Ramos (cell line): ENCODE data around the gene LRCH4.

ENCODE experiments used
- in situ Hi-C: fragments of 300-500 bp; cut with MboI; formaldehyde crosslinking; loops from one replicate; pipeline ENCODE4 v1.14.3; 2022; ENCODE audit warnings: low sequenced_read_pairs; ENCODE audit not compliant: unreplicated experiment

Gene LRCH4

DNA sequence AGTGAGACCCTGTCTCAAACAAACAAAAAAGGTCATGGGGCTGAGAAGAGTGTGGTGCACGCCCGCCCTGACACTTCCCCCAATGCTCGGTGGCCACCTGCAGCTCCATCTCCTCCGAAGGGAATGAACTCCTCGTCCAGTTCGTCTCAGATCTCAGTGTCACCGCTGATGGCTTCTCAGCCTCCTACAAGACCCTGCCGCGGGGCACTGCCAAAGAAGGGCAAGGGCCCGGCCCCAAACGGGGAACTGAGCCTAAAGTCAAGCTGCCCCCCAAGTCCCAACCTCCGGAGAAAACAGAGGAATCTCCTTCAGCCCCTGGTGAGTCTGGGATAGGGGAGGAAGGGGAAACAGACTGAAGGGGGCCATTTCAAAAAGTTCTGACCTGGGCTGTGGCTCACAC is 20.4 kb upstream of the LRCH4 start:
- in situ Hi-C loops, result no loop called here

DNA sequence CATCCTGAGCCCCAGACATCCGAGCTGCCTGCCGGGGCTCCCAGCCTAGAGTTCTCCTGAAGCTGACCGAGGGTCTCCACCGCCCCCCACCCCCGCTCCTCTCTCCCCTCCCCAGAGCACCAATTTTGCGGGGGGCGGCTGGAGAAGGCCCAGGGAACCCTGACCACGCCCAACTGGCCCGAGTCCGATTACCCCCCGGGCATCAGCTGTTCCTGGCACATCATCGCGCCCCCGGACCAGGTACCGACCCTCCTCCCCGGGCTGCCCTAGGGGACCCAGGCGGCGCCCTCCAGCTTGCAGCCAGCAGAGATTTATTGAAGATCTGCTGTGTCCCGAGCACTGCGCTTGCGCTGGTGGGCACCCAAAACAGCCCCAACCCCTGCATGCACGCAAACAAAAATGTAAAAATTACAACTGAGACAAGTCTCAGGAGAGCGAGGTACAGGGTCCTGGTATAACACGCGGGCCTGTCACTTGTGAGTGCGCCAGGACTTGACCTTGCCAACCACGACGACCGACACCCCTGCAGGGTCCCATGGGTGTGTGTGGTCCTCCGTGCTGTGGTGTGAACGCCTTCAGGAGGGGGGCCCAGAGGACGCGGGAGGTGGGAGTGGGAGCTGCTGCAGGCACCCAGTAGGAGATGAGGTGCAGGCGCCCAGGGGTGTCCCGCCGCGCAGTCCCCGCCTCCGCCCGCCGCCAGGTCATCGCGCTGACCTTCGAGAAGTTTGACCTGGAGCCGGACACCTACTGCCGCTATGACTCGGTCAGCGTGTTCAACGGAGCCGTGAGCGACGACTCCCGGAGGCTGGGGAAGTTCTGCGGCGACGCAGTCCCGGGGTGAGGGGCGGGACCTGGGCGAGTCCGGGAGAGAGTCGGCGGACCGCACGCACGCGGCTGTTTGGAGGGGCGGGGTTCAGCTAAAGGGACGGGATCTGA is 19.3 kb upstream of the LRCH4 start:
- in situ Hi-C loops, result no loop called here

DNA sequence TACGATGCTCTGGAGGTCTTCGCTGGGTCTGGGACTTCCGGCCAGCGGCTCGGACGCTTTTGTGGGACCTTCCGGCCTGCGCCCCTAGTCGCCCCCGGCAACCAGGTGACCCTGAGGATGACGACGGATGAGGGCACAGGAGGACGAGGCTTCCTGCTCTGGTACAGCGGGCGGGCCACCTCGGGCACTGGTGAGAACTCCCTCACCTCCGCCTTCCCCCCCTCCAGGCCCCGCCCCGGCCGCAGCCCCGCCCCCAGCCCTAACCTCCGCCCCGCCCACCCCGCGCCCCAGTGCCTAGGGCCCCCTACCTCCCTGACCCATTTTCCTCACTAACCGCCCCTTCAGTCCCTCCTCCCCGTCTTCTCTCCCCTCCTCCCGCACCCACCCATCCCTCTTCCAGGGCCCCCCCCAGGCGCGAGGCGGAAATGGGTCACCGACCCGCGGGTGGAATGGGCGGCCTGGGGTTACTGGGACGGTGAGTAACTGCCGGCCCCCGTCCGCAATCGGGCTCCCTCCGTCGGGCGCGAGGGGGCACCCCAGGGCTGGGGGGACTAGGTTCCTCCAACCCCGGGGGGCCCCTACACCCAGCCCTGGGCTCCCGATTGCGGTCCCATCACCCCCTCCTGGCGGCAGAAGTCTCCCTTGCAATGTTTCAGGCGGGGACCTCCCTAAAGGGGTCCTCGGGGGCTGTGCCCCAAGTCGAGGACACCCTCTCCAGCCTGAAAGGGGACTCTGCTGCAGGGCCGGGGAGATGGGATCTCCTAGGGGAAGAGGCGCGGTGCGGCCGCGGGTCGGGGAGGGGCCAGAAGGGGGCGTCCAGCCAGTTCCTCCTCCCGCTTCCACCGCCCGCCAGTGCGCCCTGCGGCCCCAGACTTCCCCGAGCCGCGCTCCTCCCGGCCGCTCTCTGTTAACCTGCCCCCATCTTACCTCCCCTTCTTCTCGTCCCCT is 18.4 kb upstream of the LRCH4 start:
- in situ Hi-C loops, result no loop called here

DNA sequence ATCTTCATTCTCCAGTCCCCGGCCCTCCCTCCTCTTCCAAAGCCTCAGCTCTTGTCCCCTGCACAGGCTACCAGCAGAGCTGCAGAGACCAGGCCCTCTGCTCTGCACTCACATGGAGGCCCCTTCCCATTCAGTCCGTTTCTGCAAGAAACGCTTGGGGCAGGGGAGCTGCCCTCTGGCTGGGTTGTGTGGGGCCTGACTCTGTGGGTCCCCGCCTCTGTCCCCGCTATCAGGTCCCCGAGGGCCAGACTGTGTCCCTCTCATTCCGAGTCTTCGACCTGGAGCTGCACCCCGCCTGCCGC is 17.7 kb upstream of the LRCH4 start:
- in situ Hi-C loops, result no loop called here

DNA sequence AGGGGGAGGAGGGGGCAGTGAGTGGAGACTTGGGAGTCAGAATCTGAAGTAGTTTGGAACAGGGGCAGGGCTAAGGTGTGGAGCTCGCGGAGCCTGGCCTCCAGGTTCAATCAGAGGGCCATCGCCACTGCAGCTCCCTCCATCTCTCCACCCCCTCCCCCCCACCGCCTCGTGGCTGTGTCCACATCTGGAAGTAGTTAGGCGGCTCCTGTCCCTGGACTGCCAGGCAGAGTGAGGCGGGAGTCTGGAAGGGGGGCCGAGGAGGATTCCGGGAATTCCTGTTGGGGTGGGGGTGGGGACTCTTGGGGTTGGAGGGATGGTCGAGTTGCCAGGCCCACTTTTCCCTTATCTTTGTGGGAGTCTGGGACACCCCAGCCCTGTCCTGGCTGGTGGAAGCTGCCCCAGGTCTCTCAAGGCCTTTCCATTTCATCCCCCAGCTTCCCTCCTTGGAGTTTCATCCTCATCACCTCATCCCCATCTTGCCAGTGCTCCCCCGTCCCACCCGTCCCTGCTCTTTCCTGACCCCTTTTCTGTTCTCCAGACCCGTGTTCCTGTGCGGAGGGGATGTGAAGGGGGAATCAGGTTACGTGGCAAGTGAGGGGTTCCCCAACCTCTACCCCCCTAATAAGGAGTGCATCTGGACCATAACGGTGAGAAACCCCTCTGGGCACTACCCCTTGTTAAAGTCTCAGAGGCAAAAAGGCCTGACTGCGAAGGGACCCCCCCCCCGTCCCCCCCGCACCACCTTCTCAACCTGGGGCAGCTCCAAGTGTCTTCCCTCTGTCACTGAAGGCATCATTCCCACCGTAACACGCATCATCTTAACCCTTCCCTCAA is 17.2 kb upstream of the LRCH4 start:
- in situ Hi-C loops, result no loop called here

DNA sequence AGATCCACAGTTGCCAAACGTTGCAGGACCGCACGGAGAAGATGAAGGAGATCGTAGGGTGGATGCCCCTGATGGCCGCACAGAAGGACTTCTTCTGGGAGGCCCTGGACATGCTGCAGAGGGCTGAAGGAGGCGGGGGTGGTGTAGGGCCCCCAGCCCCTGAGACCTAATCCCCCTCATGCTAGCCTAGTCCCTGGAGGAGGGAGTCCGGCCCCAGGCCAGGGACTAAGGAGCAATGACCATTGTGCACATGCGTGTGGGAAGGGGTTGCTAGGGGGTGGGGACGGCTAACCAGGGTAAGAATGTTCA is 14.8 kb upstream of the LRCH4 start:
- in situ Hi-C loops, result no loop called here

DNA sequence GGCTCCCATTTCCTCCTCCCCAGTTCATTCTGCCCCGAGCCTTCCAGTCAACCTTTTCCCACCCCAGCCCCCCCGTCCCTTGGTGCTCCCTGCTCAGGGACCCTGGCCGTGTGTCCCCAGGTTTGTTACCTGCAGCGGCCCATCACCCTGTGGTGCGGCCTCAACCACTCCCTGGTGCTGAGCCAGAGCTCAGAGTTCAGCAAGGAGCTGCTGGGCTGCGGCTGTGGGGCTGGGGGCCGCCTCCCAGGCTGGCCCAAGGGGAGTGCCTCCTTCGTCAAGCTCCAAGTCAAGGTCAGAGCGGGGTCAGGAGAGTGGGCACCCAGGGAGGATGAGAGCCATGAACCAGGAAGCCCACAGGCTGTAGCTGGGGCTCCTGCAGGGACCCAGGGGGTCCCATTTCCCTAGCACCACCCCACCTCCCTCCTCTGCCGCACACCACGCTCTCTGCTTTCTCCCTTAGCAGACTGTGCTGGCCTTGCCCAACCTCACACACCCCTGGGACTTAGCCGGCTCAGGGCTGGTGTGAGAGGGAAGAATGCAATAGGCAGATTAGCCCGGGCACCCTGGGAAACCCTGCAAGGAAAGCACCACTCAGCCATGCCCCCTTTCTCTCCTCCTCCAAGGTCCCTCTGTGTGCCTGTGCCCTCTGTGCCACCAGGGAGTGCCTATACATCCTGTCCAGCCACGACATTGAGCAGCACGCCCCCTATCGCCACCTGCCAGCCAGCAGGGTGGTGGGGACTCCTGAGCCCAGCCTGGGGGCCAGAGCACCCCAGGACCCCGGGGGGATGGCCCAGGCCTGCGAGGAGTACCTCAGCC is 14.2 kb upstream of the LRCH4 start:
- in situ Hi-C loops, result no loop called here

DNA sequence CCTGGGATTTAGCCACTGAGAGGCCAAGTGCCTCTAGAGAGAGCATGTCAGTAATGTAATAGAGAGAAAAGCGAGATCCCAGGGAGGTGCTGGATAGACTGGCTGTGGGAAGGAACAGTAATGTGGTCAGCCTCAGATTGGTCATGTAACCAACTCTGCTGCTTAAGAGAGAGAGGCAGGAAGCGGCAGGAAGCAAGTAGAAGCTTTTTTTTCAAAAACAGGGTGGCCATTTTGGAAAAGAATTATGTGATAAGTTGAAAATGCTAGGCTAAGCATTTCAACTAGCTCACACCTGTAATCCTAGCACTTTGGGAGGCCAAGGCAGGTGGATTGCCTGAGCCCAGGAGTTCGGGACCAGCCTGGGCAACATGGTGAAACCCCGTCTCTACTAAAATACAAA is 12.5 kb upstream of the LRCH4 start:
- in situ Hi-C loops, result no loop called here

DNA sequence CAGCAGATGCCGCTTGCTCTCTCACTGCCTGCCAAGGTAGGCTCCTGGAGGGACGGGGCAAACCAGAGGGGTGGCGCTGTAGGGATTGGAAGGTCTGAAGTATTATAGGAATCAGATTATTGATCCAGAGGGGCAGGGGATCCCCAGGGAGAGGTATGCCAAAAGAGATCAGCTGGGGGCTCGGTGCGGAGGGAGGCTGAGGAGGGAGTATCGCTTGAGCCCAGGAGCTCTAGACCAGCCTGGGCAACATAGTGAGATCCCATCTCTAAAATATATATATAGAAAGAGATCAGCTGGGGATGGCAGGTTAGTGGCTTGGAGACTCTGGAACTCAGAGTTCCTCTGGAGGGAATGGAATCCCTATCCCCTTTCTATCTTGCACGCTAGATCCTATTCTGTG is 9.3 kb upstream of the LRCH4 start:
- in situ Hi-C loops, result no loop called here

DNA sequence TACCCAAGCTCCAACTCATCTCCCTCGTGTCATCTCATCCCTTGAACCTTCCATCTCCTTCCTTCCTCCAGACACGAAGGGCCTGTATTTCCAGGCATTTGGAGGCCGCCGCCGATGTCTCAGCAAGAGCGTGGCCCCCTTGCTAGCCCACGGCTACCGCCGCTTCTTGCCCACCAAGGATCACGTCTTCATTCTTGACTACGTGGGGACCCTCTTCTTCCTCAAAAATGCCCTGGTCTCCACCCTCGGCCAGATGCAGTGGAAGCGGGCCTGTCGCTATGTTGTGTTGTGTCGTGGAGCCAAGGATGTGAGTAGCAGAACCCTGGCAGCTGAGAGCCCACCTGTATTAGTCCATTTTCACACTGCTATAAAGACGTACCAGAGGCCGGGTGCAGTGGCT is 5.7 kb upstream of the LRCH4 start:
- in situ Hi-C loops, result no loop called here

DNA sequence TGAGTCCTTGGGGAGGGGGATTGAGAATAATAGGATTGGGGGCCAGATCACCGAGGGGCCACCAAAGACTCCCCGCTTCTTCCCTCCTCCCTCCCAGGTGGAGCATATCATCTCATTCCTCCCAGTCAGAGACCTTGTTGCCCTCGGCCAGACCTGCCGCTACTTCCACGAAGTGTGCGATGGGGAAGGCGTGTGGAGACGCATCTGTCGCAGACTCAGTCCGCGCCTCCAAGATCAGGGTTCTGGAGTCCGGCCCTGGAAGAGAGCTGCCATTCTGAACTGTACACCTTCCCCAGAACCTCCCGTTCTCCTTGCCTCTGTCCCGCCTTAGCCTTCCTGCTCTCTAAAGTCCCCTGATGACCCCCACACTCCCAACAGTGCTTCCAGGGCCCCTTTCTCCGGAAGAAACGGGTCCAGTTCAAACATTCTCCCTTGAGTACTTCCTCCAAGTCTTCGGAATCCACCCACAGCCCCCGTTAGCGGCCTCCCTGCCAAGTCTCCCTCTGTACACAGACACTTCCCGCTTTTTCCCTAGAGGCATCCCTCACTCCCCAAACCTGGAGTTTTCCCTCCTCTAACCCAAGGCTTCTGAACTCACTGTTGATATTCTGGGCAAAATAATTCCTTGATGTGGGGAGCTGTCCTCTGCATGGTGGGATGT is 4.3 kb upstream of the LRCH4 start:
- in situ Hi-C loops, result no loop called here

DNA sequence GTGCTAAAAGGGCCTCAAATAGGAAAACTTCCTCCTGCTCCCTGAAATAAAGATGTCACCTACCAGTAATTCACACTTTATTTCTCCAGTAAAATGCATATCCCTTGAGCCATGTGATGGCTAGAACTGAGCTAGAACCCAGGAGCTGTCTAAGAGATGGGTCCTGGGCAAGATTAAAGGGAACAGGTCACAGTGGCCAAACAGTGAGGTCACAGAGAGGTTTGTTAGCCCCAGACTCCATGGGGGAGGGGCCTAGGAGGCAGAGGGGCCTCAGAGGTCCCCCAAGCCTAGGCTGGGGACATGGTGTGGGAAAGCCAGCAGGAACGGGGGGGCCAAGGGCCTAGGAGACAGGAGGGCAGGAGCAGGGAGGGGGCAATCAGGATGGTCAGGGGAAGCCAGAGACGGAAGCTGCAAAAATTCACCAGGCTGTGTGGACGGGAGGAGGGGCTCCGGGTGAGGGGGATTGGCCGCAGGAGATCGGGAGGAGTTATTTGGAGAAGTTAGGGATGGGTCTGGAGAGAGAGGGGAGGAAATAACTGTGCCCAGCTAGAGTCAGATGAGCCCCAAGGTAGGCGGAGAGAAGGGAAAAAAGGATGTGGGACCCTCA is 3.5 kb upstream of the LRCH4 start:
- in situ Hi-C loops, result no loop called here

DNA sequence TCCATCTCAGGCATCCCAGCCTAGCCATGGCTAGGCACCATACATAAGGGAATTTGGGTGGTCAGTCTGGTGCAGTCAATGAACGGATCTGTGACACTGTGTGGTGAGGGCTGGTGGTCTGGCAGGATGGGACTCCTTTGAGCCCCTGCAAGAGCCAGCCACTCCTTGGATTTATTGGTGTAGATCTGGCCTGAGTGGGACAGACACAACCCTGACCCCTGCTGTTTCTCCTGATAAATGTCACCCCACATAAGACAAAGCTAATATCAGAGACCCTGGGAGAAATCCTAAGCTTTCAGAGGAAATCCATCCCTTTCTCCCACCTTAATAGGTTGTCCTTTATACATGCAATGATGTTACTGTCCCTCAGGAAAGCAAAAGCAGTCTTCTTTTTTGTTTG is 2.5 kb upstream of the LRCH4 start:
- in situ Hi-C loops, result no loop called here

DNA sequence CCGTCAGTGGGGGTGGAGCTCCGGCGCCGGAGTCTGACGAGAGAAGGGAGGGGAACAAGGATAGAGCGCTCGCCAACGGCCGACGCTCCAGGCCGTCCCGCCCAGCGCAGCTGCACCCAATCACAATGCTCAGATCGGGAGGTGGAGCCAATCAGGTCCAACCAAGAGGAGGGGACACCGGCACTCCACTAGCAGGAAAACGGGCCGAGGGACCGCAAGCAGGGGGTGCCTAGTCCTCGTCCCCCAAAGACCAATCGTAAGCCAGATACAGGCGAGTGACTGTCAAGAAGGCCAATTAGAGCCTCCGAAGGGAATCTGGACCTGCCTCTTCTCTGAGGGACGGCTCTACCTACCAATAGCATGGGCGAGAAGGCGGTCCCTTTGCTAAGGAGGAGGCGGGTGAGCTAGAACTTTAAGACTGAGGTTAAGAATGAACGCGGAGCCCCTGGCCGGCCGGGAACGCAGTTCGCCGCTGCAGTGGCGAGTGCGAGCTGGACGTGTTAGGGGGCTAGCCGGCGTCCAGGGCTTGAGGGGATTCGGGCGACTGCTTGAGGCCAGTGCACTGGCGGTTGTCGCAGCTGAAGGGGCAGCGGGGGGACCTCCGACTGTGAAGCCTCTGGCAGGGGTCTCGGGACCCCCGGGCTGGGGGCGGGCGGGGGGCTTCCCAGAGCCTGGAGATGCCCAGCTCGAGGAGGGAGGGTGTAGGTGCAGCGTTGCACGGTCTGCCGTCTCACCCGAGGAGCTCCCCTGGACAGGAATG is 517 bp upstream of the LRCH4 start, which contains the start of gene FBXO24:
Gene FBXO24, plus strand, starts transcription at position 63 of the 760 bp plus-strand sequence. Its CDS starts 298 bp downstream, at position 361.
- in situ Hi-C loops, result no loop called here

DNA sequence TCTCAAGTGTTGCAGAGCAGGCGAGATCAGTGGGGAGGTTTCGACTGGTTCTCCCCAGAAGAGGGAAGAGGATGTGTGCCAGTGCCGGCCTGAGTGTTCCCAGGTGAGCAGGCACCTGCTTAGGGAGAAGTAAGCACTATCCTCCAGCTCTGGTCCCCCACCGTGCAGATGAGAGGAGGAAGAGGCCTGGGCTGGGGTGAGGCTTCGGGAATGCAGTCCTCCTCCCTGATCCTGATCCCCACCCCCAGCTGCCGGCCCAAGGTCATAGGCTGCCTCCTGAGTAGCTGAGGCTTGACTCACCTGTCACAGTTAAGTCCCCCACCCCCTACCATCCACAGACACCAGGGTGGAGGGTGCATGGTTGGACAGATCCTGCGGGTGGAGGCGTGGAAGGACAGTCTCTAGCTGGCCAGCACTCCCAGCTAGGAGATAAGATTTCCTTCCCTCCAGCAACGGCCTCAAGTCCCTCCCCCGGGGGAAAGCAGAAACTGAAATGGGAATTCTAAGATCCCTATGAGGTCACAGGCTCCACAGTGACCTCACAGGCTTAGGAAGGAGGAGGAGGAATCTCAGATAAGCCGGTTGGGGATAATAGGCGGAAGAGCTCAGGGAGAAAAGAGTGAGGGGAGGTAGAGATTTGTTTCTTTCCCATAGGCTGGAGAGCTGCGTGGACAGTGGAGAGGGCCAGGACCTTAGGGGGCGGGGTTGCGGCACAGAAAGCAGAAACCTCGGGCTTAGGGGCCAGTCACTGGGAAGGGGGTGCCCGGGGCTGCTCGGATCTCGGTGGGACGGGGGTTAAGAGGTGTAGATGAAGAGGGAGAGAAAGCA is 1.0 kb downstream of the LRCH4 start:
- in situ Hi-C loops, result no loop called here

DNA sequence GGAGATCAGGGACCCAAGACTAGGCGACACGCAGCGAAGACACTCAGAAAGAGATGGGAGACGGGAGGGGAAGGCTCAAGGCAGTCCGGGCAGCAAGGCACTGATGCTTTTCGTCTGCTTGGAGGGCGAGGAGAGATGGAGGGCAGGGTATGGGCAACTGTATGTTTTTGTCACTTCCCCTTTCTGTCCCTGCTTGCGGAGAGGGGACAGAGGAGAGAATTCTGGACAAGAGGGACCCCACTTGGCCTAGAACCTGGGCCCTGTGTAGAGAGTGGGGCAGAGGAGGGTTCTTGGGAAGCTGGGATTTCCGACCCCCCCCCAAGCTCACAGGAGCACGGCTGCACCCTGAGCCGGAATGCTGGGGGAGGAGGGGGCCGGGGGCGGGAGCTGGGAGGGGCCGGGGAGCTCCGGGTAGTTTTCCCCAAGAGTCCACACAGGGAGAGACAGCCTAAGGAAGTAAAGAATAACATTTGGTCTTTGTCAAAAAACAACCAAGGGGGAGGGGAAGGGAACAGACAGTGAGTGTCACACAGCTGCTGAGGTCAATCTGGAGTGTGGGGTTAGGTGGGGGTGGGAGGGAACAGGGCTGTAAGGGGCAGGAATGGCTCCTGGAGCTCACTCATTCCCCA is 1.8 kb downstream of the LRCH4 start:
- in situ Hi-C loops, result no loop called here
